GM19468 (cell line): ENCODE data around the gene PGAP3.
"Not testable (repeated sequence)": the region's sequence is repeated elsewhere in the genome, so short reads cannot be mapped to it uniquely, and the experiment has no call there.

ENCODE experiments used
- ATAC-seq: cut with Tn5 transposase; IDR thresholded peaks from one replicate; pipeline ENCODE4 v1.9.1; 2021; ENCODE audit warnings: mild to moderate bottlenecking, moderate library complexity, moderate number of reproducible peaks; ENCODE audit not compliant: unreplicated experiment; ENCODE audit errors: extremely low read depth

PGAP3 gene, protein sequence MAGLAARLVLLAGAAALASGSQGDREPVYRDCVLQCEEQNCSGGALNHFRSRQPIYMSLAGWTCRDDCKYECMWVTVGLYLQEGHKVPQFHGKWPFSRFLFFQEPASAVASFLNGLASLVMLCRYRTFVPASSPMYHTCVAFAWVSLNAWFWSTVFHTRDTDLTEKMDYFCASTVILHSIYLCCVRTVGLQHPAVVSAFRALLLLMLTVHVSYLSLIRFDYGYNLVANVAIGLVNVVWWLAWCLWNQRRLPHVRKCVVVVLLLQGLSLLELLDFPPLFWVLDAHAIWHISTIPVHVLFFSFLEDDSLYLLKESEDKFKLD

DNA sequence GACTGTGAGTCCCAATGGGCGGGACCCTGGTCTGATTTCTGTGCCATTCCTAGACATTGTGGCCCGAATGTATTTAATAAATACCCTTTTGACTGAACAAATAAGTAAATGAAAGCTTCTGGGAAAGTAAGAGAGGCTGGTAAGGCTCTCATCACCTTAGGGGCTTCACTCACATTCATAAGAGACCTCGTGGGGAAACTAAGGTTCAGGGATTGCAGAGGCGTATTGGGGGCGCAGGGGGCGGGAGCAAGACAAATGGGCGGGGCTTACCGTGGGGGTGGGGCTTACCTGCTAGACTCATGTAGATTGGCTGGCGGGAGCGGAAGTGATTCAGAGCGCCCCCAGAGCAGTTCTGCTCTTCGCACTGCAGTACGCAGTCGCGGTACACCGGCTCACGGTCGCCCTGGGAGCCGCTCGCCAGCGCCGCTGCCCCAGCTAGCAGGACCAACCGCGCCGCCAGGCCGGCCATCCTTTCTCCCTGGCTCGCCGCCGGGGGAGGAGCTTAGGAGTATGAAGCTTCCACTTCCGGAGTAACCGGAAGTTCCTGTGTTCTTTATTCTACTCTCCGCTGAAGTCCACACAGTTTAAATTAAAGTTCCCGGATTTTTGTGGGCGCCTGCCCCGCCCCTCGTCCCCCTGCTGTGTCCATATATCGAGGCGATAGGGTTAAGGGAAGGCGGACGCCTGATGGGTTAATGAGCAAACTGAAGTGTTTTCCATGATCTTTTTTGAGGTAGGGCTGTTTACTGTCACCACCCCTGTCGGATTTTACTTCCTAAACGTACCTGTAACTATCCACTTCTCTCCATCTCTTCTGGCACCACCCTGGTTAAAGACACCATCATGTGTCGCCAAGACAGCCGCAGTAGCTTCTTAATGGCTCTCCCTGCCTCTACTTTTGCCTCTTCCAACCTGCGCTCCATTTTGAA is at the start of gene PGAP3:
TSS of gene PGAP3 (minus strand) at position 512 of the 929 bp plus-strand sequence. CDS start at position 469, 43 bp downstream.
- ATAC-seq: peak; percentile 65

DNA sequence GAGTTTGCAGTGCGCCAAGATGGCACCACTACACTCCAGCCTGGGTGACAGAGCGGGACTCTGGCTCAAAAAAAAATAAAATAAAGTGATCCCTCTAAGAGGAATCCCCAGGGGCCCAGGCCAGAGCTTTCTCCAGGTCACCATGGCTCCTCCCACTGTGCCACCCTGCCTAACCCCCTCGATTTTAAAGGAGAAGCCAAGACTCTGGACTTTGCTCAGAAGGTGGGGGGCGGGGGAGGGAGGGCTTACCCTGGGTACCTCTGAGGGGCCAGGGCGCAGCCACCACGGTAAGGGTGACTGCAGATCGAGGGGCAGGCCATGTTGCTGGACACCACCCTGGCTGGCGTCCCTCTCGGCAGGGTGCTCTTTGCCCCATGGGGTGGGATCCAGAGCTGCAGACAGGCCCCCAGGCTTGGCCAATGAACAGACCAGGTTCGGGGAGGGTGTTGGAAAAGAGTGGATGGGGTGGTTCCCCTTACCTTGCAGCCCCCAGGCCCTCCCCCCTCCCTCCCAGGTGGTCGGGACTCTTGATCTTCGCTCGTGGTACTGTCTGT is 49.4 kb upstream of the PGAP3 start:
- ATAC-seq: no peak

DNA sequence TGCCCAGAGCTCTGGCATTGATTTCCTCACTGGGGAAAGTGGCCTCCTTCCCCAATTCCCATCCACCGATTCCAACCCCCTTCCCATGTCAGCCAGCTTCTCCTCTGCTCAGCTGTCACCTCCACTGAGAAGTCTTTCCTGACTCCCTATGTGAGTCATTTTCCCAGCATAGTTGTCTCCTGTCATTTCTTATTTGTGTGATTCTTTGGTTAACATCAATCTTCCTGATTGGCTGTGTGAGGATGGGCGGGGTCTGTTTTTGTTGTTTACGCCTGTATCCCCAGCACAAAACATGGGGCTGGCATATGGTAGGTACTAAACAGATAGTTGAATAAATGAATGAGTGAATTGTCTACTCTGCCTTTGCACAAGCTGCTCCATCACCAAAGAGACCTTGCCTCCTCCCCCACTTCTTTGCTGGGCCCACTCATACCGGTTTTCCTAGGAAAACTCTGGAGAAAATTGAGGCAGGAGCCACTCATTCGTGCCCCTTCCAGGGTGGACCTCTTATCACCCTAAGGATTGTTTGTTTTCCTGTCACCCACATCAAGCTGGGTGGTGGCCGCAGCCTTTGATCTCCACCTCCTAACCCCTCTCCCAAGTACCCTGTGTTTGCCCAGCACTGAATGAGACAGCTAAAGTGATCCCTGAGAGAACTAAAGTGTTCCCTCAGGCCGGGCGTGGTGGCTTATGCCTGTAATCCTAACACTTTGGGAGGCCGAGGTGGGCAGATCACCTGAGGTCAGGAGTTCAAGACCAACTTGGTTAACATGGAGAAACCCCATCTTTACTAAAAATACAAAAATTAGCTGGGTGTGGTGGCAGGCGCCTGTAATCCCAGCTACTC is 48.7 kb upstream of the PGAP3 start:
- no peak for ATAC-seq

DNA sequence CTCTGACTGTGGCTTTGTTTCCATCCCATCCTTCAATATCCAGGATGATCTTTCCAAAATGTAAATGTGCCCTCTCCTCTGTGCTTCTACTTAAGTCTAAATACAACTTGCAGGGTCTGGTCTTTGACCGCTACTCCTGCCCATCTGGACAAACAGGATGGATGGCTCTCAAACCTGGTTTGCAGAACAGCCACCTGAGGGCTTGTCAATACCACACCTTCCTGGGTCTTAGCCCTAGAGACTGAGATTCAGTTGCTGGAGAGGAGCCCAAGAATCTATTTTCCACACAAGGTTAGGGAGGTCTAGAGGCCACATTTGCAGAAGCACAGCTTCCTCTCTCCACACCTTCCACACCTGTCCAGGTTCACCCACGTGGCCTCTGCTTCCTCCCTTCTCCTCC is 48.0 kb upstream of the PGAP3 start:
- ATAC-seq: no peak

DNA sequence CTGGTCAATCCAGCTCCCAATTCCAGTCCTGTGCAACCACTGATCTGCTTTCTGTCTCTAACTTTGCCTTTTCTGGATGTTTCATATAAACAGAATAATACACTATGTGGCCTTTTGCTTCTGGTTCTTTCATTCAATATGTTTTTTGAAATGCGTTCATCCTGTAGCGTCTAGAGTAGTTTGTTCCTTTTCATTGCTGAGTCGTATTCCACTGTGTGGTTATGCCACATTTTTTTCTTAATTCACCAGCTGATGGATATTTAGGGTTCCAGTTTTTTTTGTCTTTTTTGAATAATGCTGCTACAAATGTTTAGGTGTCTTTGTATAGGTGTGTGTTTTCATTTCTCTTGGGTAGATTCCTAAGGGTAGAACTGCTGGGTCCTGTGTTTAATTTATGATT is 44.7 kb upstream of the PGAP3 start:
- ATAC-seq: no peak

DNA sequence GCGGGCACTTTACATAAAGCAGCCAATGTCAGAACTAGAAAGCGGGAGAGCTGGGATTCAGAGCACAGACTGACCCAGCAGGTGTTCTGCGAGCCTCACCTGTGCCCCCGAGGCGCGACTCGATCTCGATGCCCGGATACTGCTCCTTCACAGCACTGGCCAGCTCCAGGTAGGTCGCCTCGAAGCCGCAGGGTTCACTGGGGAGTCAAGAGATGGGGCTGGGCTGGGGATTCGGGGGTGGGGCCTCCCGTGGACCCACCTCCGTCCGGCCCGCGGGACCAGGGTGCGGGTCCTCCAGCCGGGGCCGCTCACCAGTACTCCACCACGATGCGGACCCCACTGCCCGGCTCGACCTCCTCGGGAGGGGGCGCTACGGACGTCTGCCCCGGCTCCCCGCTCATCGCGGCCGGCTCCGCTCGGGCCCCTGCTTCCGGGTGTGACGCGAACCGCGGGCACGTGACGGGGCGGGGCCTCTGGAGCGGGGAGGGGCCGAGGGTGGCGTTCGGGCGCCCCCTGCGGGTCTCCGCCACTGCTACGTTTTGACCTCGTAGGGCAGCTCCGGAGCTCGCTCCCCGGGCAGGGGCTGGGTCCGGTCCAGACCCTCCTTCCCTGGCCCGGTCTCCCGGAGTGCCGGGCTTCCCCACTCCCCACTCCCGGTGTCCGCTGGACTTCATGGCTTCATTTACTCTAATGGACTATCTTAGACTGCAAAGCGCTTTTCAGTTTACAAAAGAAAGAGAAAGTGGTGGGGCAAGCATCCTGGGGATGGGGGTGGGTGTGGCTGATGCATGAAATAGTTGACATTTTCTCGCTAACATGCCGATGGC is 42.5 kb upstream of the PGAP3 start, which contains the start of gene MIEN1:
TSS of gene MIEN1 (minus strand) at position 438 of the 827 bp plus-strand sequence. CDS start at position 401, 37 bp downstream.
- ATAC-seq: peak; percentile 85

DNA sequence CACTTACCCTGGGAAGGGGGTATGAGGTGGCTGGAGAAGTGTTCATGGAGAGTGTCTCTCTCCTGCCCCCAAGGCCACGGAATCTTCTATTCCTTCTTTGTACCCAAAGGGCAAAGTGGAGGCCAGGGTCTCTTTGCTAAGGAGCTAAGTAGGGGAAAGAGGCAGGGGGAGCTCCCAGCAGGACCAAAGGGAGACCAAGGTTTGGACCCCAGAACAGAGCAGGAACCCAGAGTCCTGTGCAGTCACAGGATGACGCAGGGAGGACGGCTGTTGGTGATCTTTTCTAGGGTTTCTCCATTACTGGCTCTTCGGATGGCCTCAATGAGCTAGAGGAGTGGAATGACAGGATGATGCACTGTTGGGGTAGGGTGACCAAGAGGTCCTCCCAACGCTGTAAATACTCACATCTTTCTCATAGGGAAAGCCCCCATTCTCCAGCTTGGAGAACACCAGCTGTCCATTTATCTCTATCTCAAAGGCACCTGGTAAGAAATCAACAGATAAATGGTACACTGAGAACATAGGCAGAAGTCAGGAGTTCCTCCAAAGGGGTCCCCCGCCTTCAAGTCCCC is 41.5 kb upstream of the PGAP3 start:
- ATAC-seq: no peak

DNA sequence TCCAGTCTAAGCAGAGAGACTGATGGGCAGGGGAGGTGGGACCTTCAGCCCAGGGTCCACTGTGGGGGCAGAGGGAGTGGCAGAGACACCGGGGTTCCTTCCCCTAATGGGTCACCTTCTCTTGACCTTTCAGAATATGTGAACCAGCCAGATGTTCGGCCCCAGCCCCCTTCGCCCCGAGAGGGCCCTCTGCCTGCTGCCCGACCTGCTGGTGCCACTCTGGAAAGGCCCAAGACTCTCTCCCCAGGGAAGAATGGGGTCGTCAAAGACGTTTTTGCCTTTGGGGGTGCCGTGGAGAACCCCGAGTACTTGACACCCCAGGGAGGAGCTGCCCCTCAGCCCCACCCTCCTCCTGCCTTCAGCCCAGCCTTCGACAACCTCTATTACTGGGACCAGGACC is 39.7 kb upstream of the PGAP3 start:
- no peak for ATAC-seq

DNA sequence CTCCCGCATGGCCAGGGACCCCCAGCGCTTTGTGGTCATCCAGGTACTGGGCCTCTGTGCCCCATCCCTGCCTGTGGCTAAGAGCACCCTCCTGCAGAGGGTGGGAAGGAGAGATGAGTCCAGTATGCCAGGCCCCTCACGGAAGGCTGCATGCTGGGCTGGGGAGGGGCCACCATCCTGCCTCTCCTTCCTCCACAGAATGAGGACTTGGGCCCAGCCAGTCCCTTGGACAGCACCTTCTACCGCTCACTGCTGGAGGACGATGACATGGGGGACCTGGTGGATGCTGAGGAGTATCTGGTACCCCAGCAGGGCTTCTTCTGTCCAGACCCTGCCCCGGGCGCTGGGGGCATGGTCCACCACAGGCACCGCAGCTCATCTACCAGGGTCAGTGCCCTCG is 38.8 kb upstream of the PGAP3 start:
- no peak for ATAC-seq

DNA sequence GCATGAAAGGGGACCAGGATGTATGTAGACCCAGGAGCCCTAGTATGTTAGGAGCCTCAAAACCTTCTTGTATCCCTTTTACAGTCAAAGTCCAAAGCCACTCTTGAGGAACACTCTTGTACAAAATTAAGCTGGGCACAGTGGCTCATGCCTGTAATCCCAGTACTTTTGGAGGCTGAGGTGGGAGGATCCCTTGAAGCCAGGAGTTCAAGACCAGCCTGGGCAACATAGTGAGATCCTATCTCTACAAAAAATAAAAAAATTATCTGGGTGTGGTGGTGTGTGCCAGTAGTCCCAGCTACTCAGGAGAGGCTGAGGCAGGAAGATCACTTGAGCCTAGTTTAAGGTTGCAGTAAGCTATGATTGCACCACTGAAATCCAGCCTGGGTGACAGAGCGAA is 38.1 kb upstream of the PGAP3 start:
- ATAC-seq: not testable (repeated sequence)

DNA sequence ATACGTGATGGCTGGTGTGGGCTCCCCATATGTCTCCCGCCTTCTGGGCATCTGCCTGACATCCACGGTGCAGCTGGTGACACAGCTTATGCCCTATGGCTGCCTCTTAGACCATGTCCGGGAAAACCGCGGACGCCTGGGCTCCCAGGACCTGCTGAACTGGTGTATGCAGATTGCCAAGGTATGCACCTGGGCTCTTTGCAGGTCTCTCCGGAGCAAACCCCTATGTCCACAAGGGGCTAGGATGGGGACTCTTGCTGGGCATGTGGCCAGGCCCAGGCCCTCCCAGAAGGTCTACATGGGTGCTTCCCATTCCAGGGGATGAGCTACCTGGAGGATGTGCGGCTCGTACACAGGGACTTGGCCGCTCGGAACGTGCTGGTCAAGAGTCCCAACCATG is 36.9 kb upstream of the PGAP3 start:
- ATAC-seq: no peak

DNA sequence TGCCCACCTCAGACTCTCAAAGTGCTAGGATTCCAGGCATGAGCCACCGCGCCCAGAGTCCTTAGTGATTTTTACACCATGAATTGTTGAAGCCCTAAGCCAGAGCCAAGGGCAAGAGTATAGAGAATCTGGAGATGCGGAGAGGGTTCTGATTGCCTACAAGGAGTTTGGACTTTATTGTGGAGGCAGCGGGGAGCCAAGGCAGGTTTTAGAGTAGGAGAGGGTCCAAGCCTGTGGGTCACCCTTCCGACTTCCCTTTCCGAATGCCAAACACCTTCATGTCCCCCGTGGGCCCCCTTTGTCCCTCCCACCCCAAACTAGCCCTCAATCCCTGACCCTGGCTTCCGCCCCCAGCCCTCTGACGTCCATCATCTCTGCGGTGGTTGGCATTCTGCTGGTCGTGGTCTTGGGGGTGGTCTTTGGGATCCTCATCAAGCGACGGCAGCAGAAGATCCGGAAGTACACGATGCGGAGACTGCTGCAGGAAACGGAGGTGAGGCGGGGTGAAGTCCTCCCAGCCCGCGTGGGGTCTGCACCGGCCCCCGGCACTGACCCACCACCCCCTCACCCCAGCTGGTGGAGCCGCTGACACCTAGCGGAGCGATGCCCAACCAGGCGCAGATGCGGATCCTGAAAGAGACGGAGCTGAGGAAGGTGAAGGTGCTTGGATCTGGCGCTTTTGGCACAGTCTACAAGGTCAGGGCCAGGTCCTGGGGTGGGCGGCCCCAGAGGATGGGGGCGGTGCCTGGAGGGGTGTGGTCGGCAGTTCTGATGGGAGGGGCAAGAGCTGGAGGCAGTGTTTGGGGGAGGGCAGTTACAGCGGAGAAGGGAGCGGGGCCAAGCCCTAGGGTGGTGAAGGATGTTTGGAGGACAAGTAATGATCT is 35.4 kb upstream of the PGAP3 start:
- ATAC-seq: no peak

DNA sequence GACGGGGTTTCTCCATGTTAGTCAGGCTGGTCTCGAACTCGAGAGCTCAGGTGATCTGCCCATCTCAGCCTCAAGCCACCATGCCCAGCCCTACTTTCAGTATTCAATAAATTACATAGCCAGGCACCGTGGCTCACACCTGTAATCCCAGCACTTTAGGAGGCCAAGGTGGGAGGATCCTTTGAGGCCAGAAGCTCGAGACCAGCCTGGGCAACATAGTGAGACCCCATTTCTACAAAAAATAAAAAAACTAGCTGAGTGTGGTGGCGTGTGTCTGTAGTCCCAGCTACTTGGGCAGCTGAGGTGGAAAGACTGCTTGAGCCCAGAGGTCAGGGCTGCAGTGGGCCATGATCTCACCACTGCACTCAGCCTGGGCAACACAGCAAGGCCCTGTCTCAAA is 34.2 kb upstream of the PGAP3 start:
- no peak for ATAC-seq

DNA sequence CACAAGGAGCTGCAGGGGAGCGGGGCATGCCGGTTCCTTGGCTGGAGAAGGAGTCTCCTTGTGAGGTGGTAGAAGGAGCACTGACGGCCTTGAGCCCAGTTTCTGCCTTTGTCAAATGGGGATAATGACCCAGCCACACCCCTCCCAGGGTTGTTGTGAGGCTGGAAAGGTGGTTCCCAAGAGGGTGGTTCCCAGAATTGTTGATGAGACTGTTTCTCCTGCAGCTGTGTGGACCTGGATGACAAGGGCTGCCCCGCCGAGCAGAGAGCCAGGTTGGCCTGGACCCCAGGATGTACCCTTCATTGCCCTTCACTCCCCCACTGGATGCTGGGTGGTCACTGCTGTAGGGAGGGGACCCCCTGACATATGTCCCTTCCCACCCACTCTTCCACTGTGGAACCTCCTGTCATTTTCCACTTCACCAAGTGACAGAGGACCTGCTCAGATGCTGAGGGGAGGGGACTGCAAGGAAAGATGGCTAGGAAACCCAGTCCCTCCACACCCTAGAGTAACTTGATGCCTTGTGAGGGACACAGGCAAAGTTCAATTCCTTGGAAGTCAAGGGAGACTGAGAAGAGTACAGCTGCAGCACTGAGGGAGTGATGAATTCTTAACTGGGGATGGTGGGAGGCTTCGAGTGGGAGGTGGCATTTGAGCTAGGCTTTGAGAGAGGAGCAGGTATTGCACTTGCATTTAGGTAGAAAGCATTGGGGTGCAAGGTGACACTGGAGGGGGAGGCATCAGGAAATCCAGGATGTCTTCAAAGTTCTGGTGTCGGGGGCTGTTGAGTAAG is 31.9 kb upstream of the PGAP3 start:
- no peak for ATAC-seq

DNA sequence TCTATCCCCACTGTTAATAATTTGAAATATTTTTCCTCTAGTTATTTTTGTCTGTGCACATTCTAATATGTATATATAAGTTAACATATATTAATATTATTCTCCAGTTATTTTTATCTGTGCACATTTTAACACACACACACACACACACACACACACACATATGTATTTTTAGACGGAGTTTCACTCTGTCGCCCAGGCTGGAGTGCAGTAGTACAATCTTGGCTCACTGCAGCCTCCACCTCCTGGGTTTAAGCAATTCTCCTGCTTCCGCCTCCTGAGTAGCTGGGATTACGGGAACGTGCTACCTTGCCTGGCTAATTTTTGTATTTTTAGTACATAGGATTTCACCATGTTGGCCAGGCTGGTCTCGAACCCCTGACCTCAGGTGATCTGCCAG is 29.8 kb upstream of the PGAP3 start:
- ATAC-seq: no peak

DNA sequence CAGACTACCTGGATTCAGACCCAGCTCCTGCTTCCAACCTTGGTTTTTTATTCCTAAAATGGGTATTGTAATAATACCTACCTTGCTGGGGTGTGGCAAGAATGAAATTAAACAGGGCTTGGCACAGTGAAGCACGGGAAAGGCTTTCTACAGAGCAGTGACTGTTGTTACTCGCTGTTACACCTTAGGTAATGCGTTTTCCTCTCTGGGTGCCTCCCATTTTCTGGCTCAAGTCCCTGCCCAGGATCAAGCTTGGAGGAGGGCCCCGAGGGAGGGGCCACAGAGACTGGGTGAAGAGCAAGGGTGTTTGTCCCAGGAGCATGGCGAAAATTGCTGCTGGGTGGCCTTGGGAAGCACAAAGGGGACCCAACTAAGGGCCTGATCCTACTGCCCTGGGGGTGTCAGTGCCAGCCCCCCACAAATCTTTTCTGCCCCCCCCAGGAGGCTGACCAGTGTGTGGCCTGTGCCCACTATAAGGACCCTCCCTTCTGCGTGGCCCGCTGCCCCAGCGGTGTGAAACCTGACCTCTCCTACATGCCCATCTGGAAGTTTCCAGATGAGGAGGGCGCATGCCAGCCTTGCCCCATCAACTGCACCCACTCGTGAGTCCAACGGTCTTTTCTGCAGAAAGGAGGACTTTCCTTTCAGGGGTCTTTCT is 29.2 kb upstream of the PGAP3 start:
- no peak for ATAC-seq
